Measurements from ENCODE around the gene ZDHHC8. TPM values are rescaled to one million over a fixed set of nuclear protein-coding genes. Genes with fewer than 3 reads are reported as not detected.
A peak's percentile ranks its signal among the peaks of the same experiment; 100 is the strongest.

The ZDHHC8 gene
- total RNA-seq, 1 experiment from 2014 or later: 89.3 TPM

DNA sequence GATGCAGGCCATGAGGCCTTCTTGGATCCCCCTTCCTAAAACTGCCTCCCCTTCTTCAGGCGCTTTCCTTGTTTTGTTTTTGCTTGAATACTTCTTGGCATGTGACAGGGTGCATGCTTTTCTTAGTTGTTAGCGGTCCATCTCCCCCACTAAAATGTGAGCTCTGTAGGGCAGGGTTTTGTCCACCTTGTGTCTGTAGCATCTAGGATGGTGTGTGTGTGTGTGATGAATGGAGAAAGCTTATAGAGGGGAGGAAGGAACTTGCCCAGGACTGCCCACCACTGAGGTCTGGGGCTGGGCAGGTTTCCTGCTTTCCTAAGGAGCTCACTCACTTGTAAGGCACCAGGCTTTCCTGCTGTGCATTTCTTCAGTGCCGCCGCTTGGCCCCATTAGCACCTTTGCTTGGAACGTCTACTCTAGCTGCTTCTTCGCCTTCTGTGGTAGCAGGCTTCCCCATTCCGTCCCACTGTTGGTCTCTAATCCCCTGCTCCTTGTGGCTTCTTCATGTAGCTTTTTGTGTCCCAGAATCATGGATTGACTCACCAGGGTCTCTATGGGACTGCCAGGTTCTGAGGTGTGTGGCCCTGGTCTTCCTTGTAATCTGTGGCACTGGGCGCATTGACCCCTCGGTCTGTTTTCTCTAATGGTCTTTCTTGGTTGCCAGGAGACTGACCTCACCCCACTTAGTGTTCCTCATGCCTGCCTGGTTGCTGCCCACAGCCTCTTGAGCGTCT lies 48.3 kb upstream of the ZDHHC8 start:
- no peak for TF ChIP-seq CBX3 (IDR thresholded peaks at IDR 0.05; ENCODE audit: low read depth)
- DNase-seq (ENCODE audit: low read depth, low spot score) (no peak), ATAC-seq (no peak)
- no TSS peak for BruUV-seq (replicated peaks)
- POLR2A ChIA-PET: no interaction called here
- Histone ChIP-seq H3K9ac (ENCODE audit: low read length) (peak overlapping the region; percentile 32), H3K4me2 (ENCODE audit: low read length) (no peak overlapping the region), H3K9me2 (ENCODE audit: insufficient read depth) (no peaks in the 10 kb centered on the region), H4K20me1 (ENCODE audit: insufficient read depth) (peaks cover 11% of the 10 kb centered on the region; the same call in 1 of the 2 replicates), H3K4me3 (replicated peaks in 1 of 2; ENCODE audit: low read depth in 1 of 2, low read length in 2 of 2) (no peak overlapping the region), H3K27me3 (ENCODE audit: insufficient read depth, low read length) (no peaks in the 10 kb centered on the region), H3K79me2 (ENCODE audit: insufficient read depth, low read length) (peaks cover 80% of the 10 kb centered on the region), H2AFZ (ENCODE audit: low read depth, low read length, poor library complexity, severe bottlenecking) (no peak overlapping the region), H3K4me1 (ENCODE audit: control insufficient read depth in 1 of 2, insufficient read depth in 2 of 2, low read length in 2 of 2) (peaks cover 13 to 38% of the 10 kb centered on the region in 2 experiments), H3K36me3 (ENCODE audit: control insufficient read depth in 1 of 2, insufficient read depth in 2 of 2, low read length in 2 of 2) (peaks cover 27 to 39% of the 10 kb centered on the region in 2 experiments), H3K27ac (ENCODE audit: low read depth, low read length) (no peak overlapping the region), H3K9me3 (ENCODE audit: control insufficient read depth in 1 of 2, insufficient read depth in 1 of 2, low read depth in 1 of 2, low read length in 2 of 2) (no peaks in the 10 kb centered on the region)
- RAD21 ChIA-PET (ENCODE audit: low non-redundant PET in 1 of 2, low total read pairs in 2 of 2, uncharacterized antibody in 2 of 2, unreplicated experiment in 2 of 2): no interaction called here
- intact Hi-C loops (cut with micrococcal nuclease): loop anchor here (10.0 kb wide), 1 partner anchor 99 kb away; no protein-coding TSS in a partner anchor
- CTCF ChIA-PET: no interaction called here

DNA sequence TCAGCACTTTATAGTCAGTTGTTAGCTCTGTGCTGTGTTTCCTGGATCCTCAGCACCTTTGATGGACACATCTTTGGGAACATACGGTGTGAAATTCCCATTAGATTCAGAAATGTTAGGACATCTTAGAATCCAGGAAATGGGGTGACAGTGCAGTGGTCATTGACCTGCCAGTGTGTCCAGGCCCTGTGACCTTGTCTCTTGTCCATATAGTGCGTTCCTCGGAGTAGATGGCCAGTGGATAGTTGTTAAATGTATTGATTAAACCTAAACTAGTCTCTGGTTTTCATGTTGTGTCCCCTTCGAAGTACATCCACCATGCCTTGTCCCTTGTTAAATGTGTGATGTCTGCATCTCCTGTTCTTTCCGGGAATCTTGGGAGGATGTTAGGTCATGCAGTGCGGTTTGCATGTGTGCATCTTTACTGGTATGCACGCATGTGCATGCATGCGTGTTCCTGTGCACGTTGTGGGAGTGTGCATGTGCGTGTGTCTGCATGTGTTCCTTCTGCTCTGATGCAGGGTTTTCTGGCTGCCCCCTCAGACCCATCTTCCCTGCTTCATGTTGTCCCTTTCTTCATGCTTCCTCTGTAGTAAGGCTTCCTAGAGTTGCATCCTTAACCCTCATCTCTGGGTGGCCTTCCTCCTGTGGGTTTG lies 47.6 kb upstream of the ZDHHC8 start:
- intact Hi-C loops (cut with micrococcal nuclease): loop anchor here (10.0 kb wide), 1 partner anchor 99 kb away; no protein-coding TSS in a partner anchor
- Histone ChIP-seq H3K36me3 (ENCODE audit: control insufficient read depth in 1 of 2, insufficient read depth in 2 of 2, low read length in 2 of 2) (peaks cover 34 to 46% of the 10 kb centered on the region in 2 experiments), H3K27me3 (ENCODE audit: insufficient read depth, low read length) (no peaks in the 10 kb centered on the region), H3K9me2 (ENCODE audit: insufficient read depth) (no peaks in the 10 kb centered on the region), H3K27ac (ENCODE audit: low read depth, low read length) (peak overlapping the region; percentile 45; the same call in 1 of the 2 replicates), H3K79me2 (ENCODE audit: insufficient read depth, low read length) (peaks cover 87% of the 10 kb centered on the region), H3K4me2 (ENCODE audit: low read length) (no peak overlapping the region), H3K9me3 (ENCODE audit: control insufficient read depth in 1 of 2, insufficient read depth in 1 of 2, low read depth in 1 of 2, low read length in 2 of 2) (no peaks in the 10 kb centered on the region), H3K9ac (ENCODE audit: low read length) (no peak overlapping the region), H4K20me1 (ENCODE audit: insufficient read depth) (peaks cover 11% of the 10 kb centered on the region; the same call in 1 of the 2 replicates), H3K4me3 (replicated peaks in 1 of 2; ENCODE audit: low read depth in 1 of 2, low read length in 2 of 2) (no peak overlapping the region), H2AFZ (ENCODE audit: low read depth, low read length, poor library complexity, severe bottlenecking) (no peak overlapping the region), H3K4me1 (ENCODE audit: control insufficient read depth in 1 of 2, insufficient read depth in 2 of 2, low read length in 2 of 2) (peaks cover 10 to 34% of the 10 kb centered on the region in 2 experiments)
- ATAC-seq: no peak
- ChIA-PET CTCF (no interaction called here), RAD21 (ENCODE audit: low non-redundant PET in 1 of 2, low total read pairs in 2 of 2, uncharacterized antibody in 2 of 2, unreplicated experiment in 2 of 2) (no interaction called here), POLR2A (no interaction called here)
- TF ChIP-seq YY1 (IDR thresholded peaks at IDR 0.05; ENCODE audit: extremely low read depth, insufficient replicate concordance, low read depth, low read length) (no peak), POLR2A (IDR thresholded peaks at IDR 0.05; ENCODE audit: borderline replicate concordance, extremely low read depth, insufficient read depth, insufficient read length) (no peak), POLR2AphosphoS5 (IDR thresholded peaks at IDR 0.05; ENCODE audit: low read depth, low read length) (no peak), ZNF274 (IDR thresholded peaks at IDR 0.05; ENCODE audit: low read depth, low read length) (no peak), TCF7L2 (IDR thresholded peaks at IDR 0.05; ENCODE audit: borderline replicate concordance, extremely low read depth, insufficient read depth, insufficient read length) (no peak), CBX3 (IDR thresholded peaks at IDR 0.05; ENCODE audit: low read depth) (no peak), ZFX (IDR thresholded peaks at IDR 0.05) (no peak), CEBPB (IDR thresholded peaks at IDR 0.05; ENCODE audit: low read depth) (no peak), EZH2phosphoT487 (IDR thresholded peaks at IDR 0.05; ENCODE audit: borderline replicate concordance) (no peak), FOSL1 (IDR thresholded peaks at IDR 0.05; ENCODE audit: low read depth) (no peak)
- TF ChIP-seq, protein P1, sequence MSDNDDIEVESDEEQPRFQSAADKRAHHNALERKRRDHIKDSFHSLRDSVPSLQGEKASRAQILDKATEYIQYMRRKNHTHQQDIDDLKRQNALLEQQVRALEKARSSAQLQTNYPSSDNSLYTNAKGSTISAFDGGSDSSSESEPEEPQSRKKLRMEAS (IDR thresholded peaks at IDR 0.05): no peak
- TF ChIP-seq, protein P2, sequence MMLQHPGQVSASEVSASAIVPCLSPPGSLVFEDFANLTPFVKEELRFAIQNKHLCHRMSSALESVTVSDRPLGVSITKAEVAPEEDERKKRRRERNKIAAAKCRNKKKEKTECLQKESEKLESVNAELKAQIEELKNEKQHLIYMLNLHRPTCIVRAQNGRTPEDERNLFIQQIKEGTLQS (IDR thresholded peaks at IDR 0.05): no peak
- BruUV-seq (replicated peaks): no TSS peak
- DNase-seq (ENCODE audit: low read depth, low spot score): no peak

Measured in HCT116 (cell line).